Transverse colon (tissue), 4 donors: ENCODE results near the gene DUSP3. TPM values are rescaled to one million over a fixed set of nuclear protein-coding genes. Genes with fewer than 3 reads are reported as not detected.

Experiments
- DNase-seq: peaks from one replicate; pipeline ENCODE4 v3.0.0-alpha.2; 2019
- H3K27ac ChIP-seq, 4 donors: fragments of 200-600 bp; sonication (generic); 2 replicates each; pipeline ENCODE4 v1.5.1; 2016 to 2018; ENCODE audit warnings: inconsistent platforms in 4 of 4
- H3K27me3 ChIP-seq: fragments of 200-600 bp; sonication (generic); 2 replicates; pipeline ENCODE4 v1.5.1; 2017; ENCODE audit warnings: inconsistent platforms
- H3K36me3 ChIP-seq, 4 donors: fragments of 200-600 bp; sonication (generic); 2 replicates each; pipeline ENCODE4 v1.5.1; 2017 to 2019; ENCODE audit warnings: inconsistent platforms in 4 of 4
- H3K4me1 ChIP-seq, 4 donors: fragments of 200-600 bp; sonication (generic); 2 replicates each; pipeline ENCODE4 v1.5.1; 2017 to 2020; ENCODE audit warnings: inconsistent platforms in 4 of 4
- H3K4me3 ChIP-seq, 4 donors: fragments of 200-600 bp; sonication (generic); 1 replicate in 1 of 4; 2 replicates in 3 of 4; pipeline versions ENCODE4 v1.5.1 to v1.6.1; 2017 to 2019; ENCODE audit warnings: inconsistent platforms in 4 of 4
- H3K9me3 ChIP-seq, 2 donors: fragments of 200-600 bp; sonication (generic); 2 replicates each; pipeline ENCODE4 v1.5.1; 2017 to 2019; ENCODE audit warnings: inconsistent platforms in 2 of 2
- EP300 ChIP-seq: sonication (generic); formaldehyde crosslinking; IDR thresholded peaks from one replicate; pipeline ENCODE4 v1.6.1; 2017; ENCODE audit warnings: antibody characterized with exemption, low read depth
- POLR2A ChIP-seq: fragments of 450-650 bp; IDR thresholded peaks from one replicate; pipeline ENCODE4 v1.6.1; 2016; ENCODE audit warnings: antibody characterized with exemption, mild to moderate bottlenecking, moderate library complexity
- POLR2AphosphoS5 ChIP-seq, 3 donors: sonication (generic); formaldehyde crosslinking; IDR thresholded peaks; one replicate each; pipeline ENCODE4 v1.6.1; 2016; ENCODE audit warnings: antibody characterized with exemption in 3 of 3
- WGBS, 2 donors: methylation state at CpG; one replicate each; pipeline ENCODE4 v1.1.5; 2018; ENCODE audit warnings: low coverage in 1 of 2; 5-methylcytosine and 5-hydroxymethylcytosine counted together
- in situ Hi-C, 4 donors: fragments of 200-750 bp; cut with MboI; loops; one replicate each; pipeline versions ENCODE4 v1.15.0 to v1.15.1; 2017; ENCODE audit warnings: low sequenced_read_pairs in 3 of 4, low pct_ligation_motif_present in 1 of 4, low pct_unique_long_range_greater_than_20kb in 1 of 4
- intact Hi-C: fragments of 100-400 bp; cut with DNase I; formaldehyde crosslinking; loops from one replicate; pipeline ENCODE4 v1.15.1; 2023; ENCODE audit warnings: low total_unique reads
- total RNA-seq, 4 donors: library from RNA; depleted of rRNA; stranded (reverse); fragments of >200 nt; gene quantifications; one replicate each; pipeline ENCODE4 v1.1.0, GENCODE V29; 2016
- TF ChIP-seq, protein P1 (sequence below), 5 experiments: fragments of 200-600 bp in 3 of 5; fragments of 450-650 bp in 2 of 5; sonication (generic) in 3 of 5; IDR thresholded peaks; 1 replicate in 2 of 5; 2 replicates in 3 of 5; pipeline ENCODE4 v1.5.1; 2016 to 2017; ENCODE audit warnings: antibody characterized with exemption in 5 of 5, inconsistent platforms in 3 of 5, mild to moderate bottlenecking in 2 of 5, moderate library complexity in 1 of 5

The DUSP3 gene
- total RNA-seq, 4 donors from 2014 or later = 52.7 to 145 (median 70.9) TPM

DNA sequence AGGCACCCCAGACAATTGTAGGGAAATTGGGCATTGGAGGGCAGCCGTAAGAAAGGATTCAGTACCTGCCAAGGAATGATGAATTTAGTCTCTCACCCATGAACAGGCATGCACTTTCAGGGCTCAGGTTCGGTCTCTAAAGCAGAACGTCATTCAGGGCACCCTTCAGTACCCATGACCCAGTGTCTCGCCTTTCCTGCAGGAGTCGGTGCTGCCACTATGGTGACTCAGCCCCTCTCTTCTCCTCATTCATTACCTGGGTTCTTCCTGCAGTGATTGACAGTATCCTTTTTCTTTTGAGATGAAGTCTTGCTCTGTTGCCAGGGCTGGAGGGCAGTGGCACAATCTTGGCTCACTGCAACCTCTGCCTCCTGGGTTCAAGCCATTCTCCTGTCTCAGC, 28.6 kb downstream of the DUSP3 start:
- Histone ChIP-seq H3K27ac (no peak overlapping the region), H3K36me3 (no peaks in the 10 kb centered on the region), H3K9me3 (no peaks in the 10 kb centered on the region), H3K4me3 (no peak overlapping the region), H3K27me3 (peaks cover 58% of the 10 kb centered on the region), H3K4me1 (peaks cover 0 to 3% (median 2%) of the 10 kb centered on the region in 4 donors)
- TF ChIP-seq POLR2A (no peak), POLR2AphosphoS5 (IDR thresholded peaks at IDR 0.05) (no peak), EP300 (no peak)
- TF ChIP-seq, protein P1, sequence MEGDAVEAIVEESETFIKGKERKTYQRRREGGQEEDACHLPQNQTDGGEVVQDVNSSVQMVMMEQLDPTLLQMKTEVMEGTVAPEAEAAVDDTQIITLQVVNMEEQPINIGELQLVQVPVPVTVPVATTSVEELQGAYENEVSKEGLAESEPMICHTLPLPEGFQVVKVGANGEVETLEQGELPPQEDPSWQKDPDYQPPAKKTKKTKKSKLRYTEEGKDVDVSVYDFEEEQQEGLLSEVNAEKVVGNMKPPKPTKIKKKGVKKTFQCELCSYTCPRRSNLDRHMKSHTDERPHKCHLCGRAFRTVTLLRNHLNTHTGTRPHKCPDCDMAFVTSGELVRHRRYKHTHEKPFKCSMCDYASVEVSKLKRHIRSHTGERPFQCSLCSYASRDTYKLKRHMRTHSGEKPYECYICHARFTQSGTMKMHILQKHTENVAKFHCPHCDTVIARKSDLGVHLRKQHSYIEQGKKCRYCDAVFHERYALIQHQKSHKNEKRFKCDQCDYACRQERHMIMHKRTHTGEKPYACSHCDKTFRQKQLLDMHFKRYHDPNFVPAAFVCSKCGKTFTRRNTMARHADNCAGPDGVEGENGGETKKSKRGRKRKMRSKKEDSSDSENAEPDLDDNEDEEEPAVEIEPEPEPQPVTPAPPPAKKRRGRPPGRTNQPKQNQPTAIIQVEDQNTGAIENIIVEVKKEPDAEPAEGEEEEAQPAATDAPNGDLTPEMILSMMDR (IDR thresholded peaks at IDR 0.05) = no peak
- in situ Hi-C loops = loop anchor here in 2 of 4 donors (10.0 kb wide), 1 partner anchor 45 kb away; no protein-coding TSS in a partner anchor
- WGBS, 2 donors = 50 to 83% methylated on average over 1 to 5 of the region's 5 CpGs
- intact Hi-C loops = loop anchor here (10.0 kb wide), 1 partner anchor 175 kb away; no protein-coding TSS in a partner anchor
- no peak for DNase-seq

DNA sequence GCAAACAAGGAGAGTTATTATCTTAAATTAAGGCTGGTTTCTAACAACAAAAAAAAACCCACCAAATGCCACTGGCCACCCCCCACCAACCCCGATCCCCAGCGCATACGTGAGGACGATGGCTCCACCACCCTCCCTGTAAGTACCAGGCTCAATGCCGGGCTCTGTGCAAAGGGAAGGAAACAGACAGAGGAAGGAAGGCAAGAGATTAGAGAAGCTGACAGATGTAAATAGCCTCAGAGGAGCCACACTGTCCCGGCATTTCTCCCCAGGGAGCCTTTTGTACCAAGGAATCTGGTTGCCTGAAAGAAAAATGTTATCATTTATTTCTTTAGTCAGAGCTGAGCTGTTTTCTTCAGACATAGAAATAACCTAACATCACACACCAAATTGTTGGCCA, 33.2 kb downstream of the DUSP3 start:
- intact Hi-C loops = no loop called here
- 34 to 45% methylated on average over 6 of the region's 6 CpGs for WGBS, 2 donors
- no peak overlapping the region for H3K4me3 ChIP-seq
- H3K9me3 ChIP-seq = no peaks in the 10 kb centered on the region
- H3K27ac ChIP-seq = no peak overlapping the region
- no peaks in the 10 kb centered on the region for H3K36me3 ChIP-seq
- in situ Hi-C loops = loop anchor here in 1 of 4 donors (5.0 kb wide), 1 partner anchor 38 kb away; no protein-coding TSS in a partner anchor
- H3K27me3 ChIP-seq = peaks cover 49% of the 10 kb centered on the region
- no peak for DNase-seq
- TF ChIP-seq EP300 (no peak), POLR2A (no peak), POLR2AphosphoS5 (IDR thresholded peaks at IDR 0.05) (no peak)
- TF ChIP-seq, protein P1 (IDR thresholded peaks at IDR 0.05) = no peak
- no peaks in the 10 kb centered on the region for H3K4me1 ChIP-seq

DNA sequence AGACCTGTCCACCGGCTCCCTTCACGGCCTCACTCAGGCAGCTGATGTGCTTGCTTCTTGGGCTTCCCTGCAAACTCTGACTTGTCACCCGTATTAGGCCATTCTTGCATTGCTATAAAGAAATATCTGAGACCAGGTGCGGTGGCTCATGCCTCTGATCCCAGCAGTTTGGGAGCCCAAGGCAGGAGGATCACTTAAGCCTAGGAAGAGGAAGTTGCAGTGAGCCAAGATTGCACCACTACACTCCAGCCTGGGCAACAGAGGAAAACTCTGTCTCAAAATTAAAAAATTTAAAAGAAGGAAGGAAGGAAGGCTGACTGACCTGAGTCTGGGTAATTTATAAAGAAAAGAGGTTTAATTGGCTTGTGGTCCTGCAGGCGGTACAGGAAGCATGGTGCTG, 37.1 kb downstream of the DUSP3 start:
- Histone ChIP-seq H3K27me3 (peaks cover 33% of the 10 kb centered on the region), H3K36me3 (no peaks in the 10 kb centered on the region), H3K4me3 (no peak overlapping the region), H3K27ac (no peak overlapping the region), H3K4me1 (no peaks in the 10 kb centered on the region), H3K9me3 (no peaks in the 10 kb centered on the region)
- intact Hi-C loops (no loop called here), in situ Hi-C loops (no loop called here)
- DNase-seq = no peak
- TF ChIP-seq POLR2A = no peak
- no peak for TF ChIP-seq POLR2AphosphoS5 (IDR thresholded peaks at IDR 0.05)
- TF ChIP-seq EP300 = no peak
- TF ChIP-seq, protein P1 (IDR thresholded peaks at IDR 0.05) = no peak
- 87 to 94% methylated on average over 2 to 5 of the region's 5 CpGs for WGBS, 2 donors

DNA sequence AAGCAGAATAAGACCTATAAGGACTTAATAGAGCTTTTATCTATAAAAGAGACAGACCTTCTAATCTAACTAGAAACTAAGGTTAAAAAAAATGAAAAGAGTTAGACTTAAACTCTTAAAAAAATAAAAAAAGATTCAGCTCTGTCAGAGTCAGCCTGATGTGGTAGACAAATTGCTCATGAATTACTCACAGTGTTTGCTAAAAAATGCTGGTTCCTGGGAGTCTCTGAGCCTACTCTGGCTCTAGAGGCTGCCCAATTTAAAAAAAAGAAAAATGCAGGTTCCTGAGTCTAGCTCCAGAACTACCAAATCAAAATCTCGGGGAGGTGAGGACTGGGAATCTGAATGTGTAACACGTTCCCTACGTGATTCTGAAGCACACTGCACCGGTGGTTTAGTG, 38.2 kb downstream of the DUSP3 start:
- TF ChIP-seq EP300 (no peak), POLR2A (no peak), POLR2AphosphoS5 (IDR thresholded peaks at IDR 0.05) (no peak)
- TF ChIP-seq, protein P1 (IDR thresholded peaks at IDR 0.05) = no peak
- in situ Hi-C loops (no loop called here), intact Hi-C loops (no loop called here)
- Histone ChIP-seq H3K27me3 (peaks cover 22% of the 10 kb centered on the region), H3K4me3 (no peak overlapping the region), H3K27ac (no peak overlapping the region), H3K4me1 (no peaks in the 10 kb centered on the region), H3K9me3 (no peaks in the 10 kb centered on the region), H3K36me3 (no peaks in the 10 kb centered on the region)
- 84% methylated on average over 4 of the region's 4 CpGs; no CpG with 5 or more reads in 1 of the 2 donors for WGBS, 2 donors
- no peak for DNase-seq
